Mesenchymal stem cell (in vitro differentiated cells and primary cell): ENCODE results near the gene GMPR.

Experiments used
- DNase-seq: peaks from one replicate; pipeline ENCODE4 v3.0.0-alpha.2; 2013
- H2AFZ ChIP-seq: one replicate; pipeline ENCODE4 v1.6.1; 2013; ENCODE audit warnings: low read depth, mild to moderate bottlenecking, control low read depth, inconsistent platforms, low read length, moderate library complexity
- H2AK5ac ChIP-seq: 2 replicates; pipeline ENCODE4 v1.6.1; 2013; ENCODE audit warnings: low read length, moderate library complexity, mild to moderate bottlenecking, inconsistent platforms; ENCODE audit not compliant: severe bottlenecking
- H2BK120ac ChIP-seq: one replicate; pipeline ENCODE4 v1.6.1; 2013; ENCODE audit warnings: low read depth, mild to moderate bottlenecking, inconsistent platforms, low read length, moderate library complexity
- H2BK12ac ChIP-seq, 2 experiments: one replicate each; pipeline ENCODE4 v1.6.1; 2013; ENCODE audit warnings: inconsistent platforms in 2 of 2, low read length in 2 of 2, mild to moderate bottlenecking in 2 of 2, moderate library complexity in 2 of 2, control low read depth in 1 of 2
- H2BK15ac ChIP-seq: one replicate; pipeline ENCODE4 v1.6.1; 2013; ENCODE audit warnings: mild to moderate bottlenecking, low read depth, inconsistent platforms; ENCODE audit not compliant: poor library complexity, severe bottlenecking
- H2BK5ac ChIP-seq: 2 replicates; pipeline ENCODE4 v1.6.1; 2013; ENCODE audit warnings: low read depth, mild to moderate bottlenecking, low read length, control low read depth, inconsistent platforms; ENCODE audit not compliant: poor library complexity, severe bottlenecking
- H3K14ac ChIP-seq, 2 experiments: one replicate each; pipeline ENCODE4 v1.6.1; 2013; ENCODE audit warnings: inconsistent platforms in 2 of 2, low read length in 2 of 2, control low read depth in 1 of 2, mild to moderate bottlenecking in 1 of 2, moderate library complexity in 1 of 2
- H3K18ac ChIP-seq, 2 experiments: one replicate each; pipeline ENCODE4 v1.6.1; 2013; ENCODE audit warnings: inconsistent platforms in 2 of 2, low read length in 2 of 2, control low read depth in 1 of 2, low read depth in 1 of 2, mild to moderate bottlenecking in 1 of 2
- H3K23ac ChIP-seq, 2 experiments: one replicate each; pipeline ENCODE4 v1.6.1; 2013; ENCODE audit warnings: inconsistent platforms in 2 of 2, low read length in 2 of 2, mild to moderate bottlenecking in 2 of 2, moderate library complexity in 2 of 2, control low read depth in 1 of 2
- H3K27ac ChIP-seq: 2 replicates; pipeline ENCODE4 v1.5.1; 2013; ENCODE audit warnings: mild to moderate bottlenecking, moderate library complexity, low read length, control low read depth, inconsistent platforms; ENCODE audit not compliant: poor library complexity, severe bottlenecking
- H3K27me3 ChIP-seq, 2 experiments: 2 replicates each; pipeline versions ENCODE4 v1.6.1 to v1.7.0; 2013; ENCODE audit warnings: low read length in 2 of 2, mild to moderate bottlenecking in 2 of 2, moderate library complexity in 2 of 2, control low read depth in 1 of 2, inconsistent platforms in 1 of 2; ENCODE audit not compliant: control insufficient read depth in 1 of 2, insufficient read depth in 1 of 2
- H3K36me3 ChIP-seq, 2 experiments: 2 replicates each; pipeline versions ENCODE4 v1.6.1 to v1.7.0; 2013; ENCODE audit warnings: low read length in 2 of 2, control low read depth in 1 of 2, inconsistent platforms in 1 of 2, low read depth in 1 of 2, mild to moderate bottlenecking in 1 of 2; ENCODE audit not compliant: insufficient read depth in 2 of 2, control insufficient read depth in 1 of 2
- H3K4ac ChIP-seq, 2 experiments: one replicate each; pipeline ENCODE4 v1.6.1; 2013; ENCODE audit warnings: inconsistent platforms in 2 of 2, low read length in 2 of 2, mild to moderate bottlenecking in 2 of 2, moderate library complexity in 2 of 2, control low read depth in 1 of 2, low read depth in 1 of 2
- H3K4me1 ChIP-seq: 2 replicates; pipeline ENCODE4 v1.6.1; 2013; ENCODE audit warnings: low read depth, low read length, control low read depth; ENCODE audit not compliant: control insufficient read depth, insufficient read depth
- H3K4me2 ChIP-seq: 2 replicates; pipeline ENCODE4 v1.6.1; 2013; ENCODE audit warnings: low read length, mild to moderate bottlenecking, inconsistent platforms; ENCODE audit not compliant: poor library complexity, severe bottlenecking
- H3K4me3 ChIP-seq, 2 experiments: 2 replicates each; pipeline versions ENCODE4 v1.5.1 to v1.7.0; 2013; ENCODE audit warnings: low read length in 2 of 2, mild to moderate bottlenecking in 2 of 2, control low read depth in 1 of 2, low read depth in 1 of 2; ENCODE audit not compliant: insufficient read depth in 1 of 2
- H3K79me1 ChIP-seq: replicated peaks from 2 replicates; pipeline ENCODE4 v1.6.1; 2013; ENCODE audit warnings: mild to moderate bottlenecking, control low read depth, low read length, inconsistent platforms; ENCODE audit not compliant: poor library complexity, severe bottlenecking
- H3K9ac ChIP-seq: 2 replicates; pipeline ENCODE4 v1.7.0; 2013; ENCODE audit warnings: mild to moderate bottlenecking, low read length, moderate library complexity
- H3K9me3 ChIP-seq: 2 replicates; pipeline ENCODE4 v1.7.0; 2013; ENCODE audit warnings: mild to moderate bottlenecking, low read length; ENCODE audit not compliant: control insufficient read depth
- H4K8ac ChIP-seq: one replicate; pipeline ENCODE4 v1.6.1; 2013; ENCODE audit warnings: inconsistent platforms, mild to moderate bottlenecking, low read length, moderate library complexity
- H4K91ac ChIP-seq: one replicate; pipeline ENCODE4 v1.6.1; 2013; ENCODE audit warnings: mild to moderate bottlenecking, low read length, inconsistent platforms
- WGBS: methylation state at CpG from one replicate; pipeline ENCODE4 v1.1.7; 2013; ENCODE audit warnings: mixed read lengths; 5-methylcytosine and 5-hydroxymethylcytosine counted together

The GMPR gene

GRCh38 chr6:16299861-16300260, 61.5 kb downstream of the GMPR start:
- Histone ChIP-seq H3K27me3 (no peaks in the 10 kb centered on the region), H4K8ac (no peak overlapping the region), H3K4me1 (peaks cover 1% of the 10 kb centered on the region), H4K91ac (no peak overlapping the region), H3K9me3 (no peaks in the 10 kb centered on the region), H3K9ac (no peak overlapping the region), H2BK120ac (no peak overlapping the region), H2AK5ac (no peak overlapping the region), H2AFZ (no peak overlapping the region), H3K4me3 (no peak overlapping the region), H3K27ac (no peak overlapping the region), H3K36me3 (peaks cover 10 to 47% of the 10 kb centered on the region in 2 experiments), H3K18ac (no peak overlapping the region), H2BK15ac (no peak overlapping the region), H2BK5ac (no peak overlapping the region), H3K79me1 (no peaks in the 10 kb centered on the region), H3K4me2 (no peak overlapping the region), H3K4ac (no peak overlapping the region), H2BK12ac (no peak overlapping the region), H3K23ac (no peak overlapping the region), H3K14ac (no peak overlapping the region)
- 93% methylated on average over 2 of the region's 3 CpGs for WGBS
- no peak for DNase-seq

- no peak overlapping the region for H2BK15ac ChIP-seq
- H2BK12ac ChIP-seq: no peak overlapping the region
- H3K9ac ChIP-seq: no peak overlapping the region
- H4K91ac ChIP-seq: no peak overlapping the region
- H3K4me1 ChIP-seq: peaks cover 1% of the 10 kb centered on the region
- no peaks in the 10 kb centered on the region for H3K79me1 ChIP-seq
- H3K36me3 ChIP-seq: peaks cover 16 to 58% of the 10 kb centered on the region in 2 experiments
- DNase-seq: no peak
- no peak overlapping the region for H3K4ac ChIP-seq
- H3K4me2 ChIP-seq: no peak overlapping the region
- no peak overlapping the region for H2BK120ac ChIP-seq
- no peak overlapping the region for H2BK5ac ChIP-seq
- no peaks in the 10 kb centered on the region for H3K9me3 ChIP-seq
- H3K23ac ChIP-seq: no peak overlapping the region
- no peak overlapping the region for H2AFZ ChIP-seq
- H2AK5ac ChIP-seq: no peak overlapping the region
- no peak overlapping the region for H4K8ac ChIP-seq
- no peak overlapping the region for H3K27ac ChIP-seq
- WGBS: 98% methylated on average over 3 of the region's 7 CpGs
- H3K27me3 ChIP-seq: no peaks in the 10 kb centered on the region
- H3K18ac ChIP-seq: no peak overlapping the region
- H3K4me3 ChIP-seq: no peak overlapping the region
- H3K14ac ChIP-seq: no peak overlapping the region
These were observed 63.1 kb downstream of the GMPR start for GRCh38 chr6:16301511-16301910.

GRCh38 chr6:16302721-16303552, 64.5 kb downstream of the GMPR start:
- H3K27me3 ChIP-seq: no peaks in the 10 kb centered on the region
- peak overlapping the region; percentile 31 for H4K8ac ChIP-seq
- H2BK5ac ChIP-seq: no peak overlapping the region
- no peaks in the 10 kb centered on the region for H3K79me1 ChIP-seq
- DNase-seq: no peak
- no peak overlapping the region for H3K4ac ChIP-seq
- peaks cover 16 to 65% of the 10 kb centered on the region in 2 experiments for H3K36me3 ChIP-seq
- H3K14ac ChIP-seq: no peak overlapping the region
- peak overlapping the region in 1 of 2 experiments; percentile 9 for H3K4me3 ChIP-seq
- WGBS: 84% methylated on average over 27 of the region's 27 CpGs
- peak overlapping the region in 1 of 2 experiments; percentile 56 for H3K18ac ChIP-seq
- no peak overlapping the region for H2BK12ac ChIP-seq
- H3K4me1 ChIP-seq: peaks cover 1% of the 10 kb centered on the region
- no peak overlapping the region for H4K91ac ChIP-seq
- no peak overlapping the region for H2BK15ac ChIP-seq
- no peak overlapping the region for H2AFZ ChIP-seq
- no peak overlapping the region for H3K9ac ChIP-seq
- H2BK120ac ChIP-seq: no peak overlapping the region
- H2AK5ac ChIP-seq: no peak overlapping the region
- H3K27ac ChIP-seq: no peak overlapping the region
- H3K9me3 ChIP-seq: no peaks in the 10 kb centered on the region
- no peak overlapping the region for H3K23ac ChIP-seq
- no peak overlapping the region for H3K4me2 ChIP-seq

- H3K4me2 ChIP-seq: no peak overlapping the region
- H2BK15ac ChIP-seq: no peak overlapping the region
- H3K4me3 ChIP-seq: no peak overlapping the region
- H4K8ac ChIP-seq: no peak overlapping the region
- H3K18ac ChIP-seq: no peak overlapping the region
- no peak overlapping the region for H4K91ac ChIP-seq
- H3K23ac ChIP-seq: no peak overlapping the region
- no peaks in the 10 kb centered on the region for H3K79me1 ChIP-seq
- WGBS: 72% methylated on average over 5 of the region's 7 CpGs
- H2AK5ac ChIP-seq: no peak overlapping the region
- H2AFZ ChIP-seq: no peak overlapping the region
- H3K27me3 ChIP-seq: no peaks in the 10 kb centered on the region
- H2BK5ac ChIP-seq: no peak overlapping the region
- no peak overlapping the region for H3K9ac ChIP-seq
- H3K27ac ChIP-seq: no peak overlapping the region
- H3K9me3 ChIP-seq: no peaks in the 10 kb centered on the region
- DNase-seq: peak; percentile 20
- no peak overlapping the region for H2BK12ac ChIP-seq
- peaks cover 1% of the 10 kb centered on the region for H3K4me1 ChIP-seq
- no peak overlapping the region for H2BK120ac ChIP-seq
- no peak overlapping the region for H3K4ac ChIP-seq
- no peak overlapping the region for H3K14ac ChIP-seq
- peaks cover 16 to 53% of the 10 kb centered on the region in 2 experiments for H3K36me3 ChIP-seq
These were observed 66.9 kb downstream of the GMPR start for GRCh38 chr6:16305246-16305725.
